Peyer's patch (tissue), 4 donors: ENCODE measurements around the gene CYP26A1. TPM values are rescaled to one million over a fixed set of nuclear protein-coding genes. Genes with fewer than 3 reads are reported as not detected.

Source experiments
- DNase-seq, 3 donors: peaks; one replicate each; pipeline ENCODE4 v3.0.0-alpha.2; 2017 to 2019
- H3K27ac ChIP-seq, 4 donors: fragments of 200-600 bp; sonication (generic); one replicate each; pipeline ENCODE4 v1.5.1; 2016 to 2019
- H3K27me3 ChIP-seq, 2 donors: fragments of 200-600 bp; sonication (generic); one replicate each; pipeline ENCODE4 v1.5.1; 2019
- H3K36me3 ChIP-seq, 3 donors: fragments of 200-600 bp; sonication (generic); one replicate each; pipeline ENCODE4 v1.5.1; 2016 to 2019
- H3K4me1 ChIP-seq, 4 donors: fragments of 200-600 bp; sonication (generic); one replicate each; pipeline ENCODE4 v1.5.1; 2016 to 2019
- H3K4me3 ChIP-seq, 4 donors: fragments of 200-600 bp; sonication (generic); 1 replicate in 3 of 4; 2 replicates in 1 of 4; pipeline ENCODE4 v1.5.1; 2016 to 2019; ENCODE audit warnings: mild to moderate bottlenecking in 1 of 4
- H3K9me3 ChIP-seq, 4 donors: fragments of 200-600 bp; sonication (generic); one replicate each; pipeline ENCODE4 v1.5.1; 2016 to 2019; ENCODE audit warnings: mild to moderate bottlenecking in 1 of 4
- CTCF ChIP-seq, 6 experiments: fragments of 450-650 bp in 4 of 6; fragments of 200-600 bp in 2 of 6; sonication (generic) in 1 of 6; IDR thresholded peaks; one replicate each; pipeline ENCODE4 v1.5.1; 2017 to 2019; ENCODE audit warnings: antibody characterized with exemption in 6 of 6, mild to moderate bottlenecking in 3 of 6, moderate library complexity in 1 of 6
- POLR2A ChIP-seq, 2 donors: fragments of 450-650 bp; IDR thresholded peaks; one replicate each; pipeline ENCODE4 v1.5.1; 2017; ENCODE audit warnings: antibody characterized with exemption in 2 of 2, mild to moderate bottlenecking in 2 of 2, moderate library complexity in 2 of 2
- total RNA-seq, 4 donors: library from RNA; depleted of rRNA; stranded (reverse); fragments of >200 nt; gene quantifications; one replicate each; pipeline ENCODE4 v1.1.0, GENCODE V29; 2016

The CYP26A1 gene
- total RNA-seq, 4 donors from 2014 or later, result not detected

DNA sequence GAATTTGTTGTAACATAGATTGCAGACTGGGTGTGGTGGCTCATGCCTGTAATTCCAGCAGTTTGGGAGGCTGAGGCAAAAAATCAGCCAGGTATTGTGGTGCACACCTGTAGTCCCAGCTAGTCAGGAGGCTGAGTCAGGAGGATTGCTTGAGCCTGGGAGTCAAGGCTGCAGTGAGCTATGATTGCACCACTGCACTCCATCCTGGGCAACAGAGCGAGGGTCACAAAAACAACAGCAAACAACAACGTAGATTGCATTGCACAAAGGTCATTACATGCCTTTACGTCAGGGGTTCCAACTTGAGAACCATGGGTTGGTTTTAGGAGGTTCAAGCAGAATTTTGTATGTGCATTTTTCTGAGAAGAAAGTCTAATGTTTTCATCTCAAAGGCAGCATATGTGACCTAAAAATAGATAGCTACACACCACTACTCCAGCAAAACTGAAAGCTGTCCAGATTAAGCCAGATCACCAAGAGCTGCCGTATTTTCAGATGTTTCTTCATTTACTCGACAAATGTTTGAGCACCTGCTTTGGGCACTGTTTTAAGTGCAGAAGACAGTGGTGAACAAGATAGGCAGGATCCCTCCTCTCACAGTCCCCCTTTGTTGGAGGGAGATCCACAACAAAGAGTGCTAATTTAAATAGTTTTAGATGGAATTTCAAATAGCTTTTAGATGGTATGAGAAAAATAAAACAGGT, 41.4 kb upstream of the CYP26A1 start:
- Histone ChIP-seq H3K27me3 (no peaks in the 10 kb centered on the region), H3K4me1 (peaks cover 0 to 30% (median 0%) of the 10 kb centered on the region in 4 donors), H3K4me3 (no peak overlapping the region), H3K36me3 (no peaks in the 10 kb centered on the region), H3K27ac (peak overlapping the region in 1 of 4 donors; percentile 28), H3K9me3 (no peaks in the 10 kb centered on the region)
- no peak for DNase-seq
- TF ChIP-seq POLR2A (IDR thresholded peaks at IDR 0.05), result no peak
- no peak for TF ChIP-seq CTCF (IDR thresholded peaks at IDR 0.05)

DNA sequence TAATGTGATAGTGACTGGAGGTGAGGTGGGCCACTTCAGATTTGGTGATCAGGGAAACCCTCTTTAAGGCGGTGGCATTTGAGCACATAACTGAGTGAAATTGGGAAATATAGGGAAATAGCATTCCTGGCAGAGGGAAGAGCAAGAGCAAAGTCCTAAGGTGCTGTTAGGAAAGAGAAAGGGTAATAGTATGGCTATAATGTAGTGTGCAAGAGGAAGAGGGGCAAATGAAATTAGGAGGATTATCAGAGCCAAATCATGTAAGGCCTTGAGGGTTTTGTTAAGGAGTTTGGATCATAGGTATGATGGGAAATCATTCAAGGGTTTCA, 40.9 kb upstream of the CYP26A1 start:
- Histone ChIP-seq H3K27me3 (no peaks in the 10 kb centered on the region), H3K9me3 (no peaks in the 10 kb centered on the region), H3K27ac (peak overlapping the region in 1 of 4 donors; percentile 28), H3K36me3 (no peaks in the 10 kb centered on the region), H3K4me3 (no peak overlapping the region), H3K4me1 (peaks cover 0 to 30% (median 0%) of the 10 kb centered on the region in 4 donors)
- no peak for TF ChIP-seq CTCF (IDR thresholded peaks at IDR 0.05)
- no peak for DNase-seq

- TF ChIP-seq CTCF (IDR thresholded peaks at IDR 0.05) (no peak), POLR2A (IDR thresholded peaks at IDR 0.05) (no peak)
- no peak for DNase-seq
- no peaks in the 10 kb centered on the region for H3K36me3 ChIP-seq
- no peak overlapping the region for H3K4me3 ChIP-seq
- H3K27me3 ChIP-seq, result no peaks in the 10 kb centered on the region
- peaks cover 0 to 30% (median 0%) of the 10 kb centered on the region in 4 donors for H3K4me1 ChIP-seq
- H3K27ac ChIP-seq, result no peak overlapping the region
- H3K9me3 ChIP-seq, result no peaks in the 10 kb centered on the region
These were observed 39.3 kb upstream of the CYP26A1 start for GRCh38 chr10:93034426-93034825.

- Histone ChIP-seq H3K27ac (no peak overlapping the region), H3K4me1 (peaks cover 0 to 7% (median 0%) of the 10 kb centered on the region in 4 donors), H3K9me3 (no peaks in the 10 kb centered on the region), H3K27me3 (no peaks in the 10 kb centered on the region), H3K4me3 (no peak overlapping the region), H3K36me3 (no peaks in the 10 kb centered on the region)
- TF ChIP-seq CTCF (IDR thresholded peaks at IDR 0.05) (no peak), POLR2A (IDR thresholded peaks at IDR 0.05) (no peak)
- no peak for DNase-seq
These were observed 34.6 kb upstream of the CYP26A1 start for GRCh38 chr10:93039110-93039509.

DNA sequence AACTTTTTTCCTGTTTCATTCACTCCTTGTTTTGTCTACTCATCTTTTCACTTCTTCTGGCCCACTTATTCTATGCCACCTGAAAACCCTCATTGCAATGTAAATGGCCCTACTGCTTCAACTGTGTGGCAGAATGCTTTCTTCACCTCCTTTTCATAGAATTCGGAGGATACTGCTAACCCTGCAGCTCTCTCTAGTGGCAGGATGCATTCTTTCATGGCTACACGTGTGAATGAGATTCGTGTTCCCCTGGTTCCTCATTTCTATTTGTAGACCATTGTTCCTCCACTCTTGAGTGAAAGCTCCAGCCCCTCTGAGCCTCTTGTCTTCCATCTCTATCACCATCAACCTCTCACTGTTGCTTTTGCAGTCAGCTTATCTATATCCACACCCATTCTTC, 34.0 kb upstream of the CYP26A1 start:
- no peak for TF ChIP-seq POLR2A (IDR thresholded peaks at IDR 0.05)
- TF ChIP-seq CTCF (IDR thresholded peaks at IDR 0.05), result peak in 3 of 6 experiments; percentile 56 to 70 (median 61)

More for the DNA sequence above, 34.0 kb upstream of the CYP26A1 start:
- Histone ChIP-seq H3K4me3 (no peak overlapping the region), H3K27ac (no peak overlapping the region), H3K4me1 (peaks cover 0 to under 1% (median 0%) of the 10 kb centered on the region in 4 donors), H3K36me3 (no peaks in the 10 kb centered on the region), H3K9me3 (no peaks in the 10 kb centered on the region), H3K27me3 (no peaks in the 10 kb centered on the region)
- no peak for DNase-seq
